Gastroesophageal sphincter (tissue), 3 donors: ENCODE measurements around the gene SANBR.

Source experiments
- CTCF ChIP-seq, 4 experiments: fragments of 200-600 bp in 2 of 4; fragments of 450-650 bp in 2 of 4; sonication (generic) in 1 of 4; IDR thresholded peaks; one replicate each; pipeline ENCODE4 v1.5.1; 2017 to 2019; ENCODE audit warnings: antibody characterized with exemption in 4 of 4, mild to moderate bottlenecking in 2 of 4, moderate library complexity in 2 of 4
- POLR2A ChIP-seq, 2 donors: fragments of 450-650 bp; IDR thresholded peaks; one replicate each; pipeline ENCODE4 v1.6.1; 2017; ENCODE audit warnings: antibody characterized with exemption in 2 of 2, mild to moderate bottlenecking in 2 of 2, moderate library complexity in 1 of 2

GRCh38 chr2:61023670-61024069 is 42.0 kb upstream of the SANBR start:
- TF ChIP-seq CTCF (IDR thresholded peaks at IDR 0.05) (no peak), POLR2A (IDR thresholded peaks at IDR 0.05) (no peak)
